Mesenchymal stem cell (in vitro differentiated cells and primary cell): ENCODE results near the gene MYO3A.

Experiments used
- DNase-seq: peaks from one replicate; pipeline ENCODE4 v3.0.0-alpha.2; 2013
- H2AFZ ChIP-seq: one replicate; pipeline ENCODE4 v1.6.1; 2013; ENCODE audit warnings: low read depth, mild to moderate bottlenecking, control low read depth, inconsistent platforms, low read length, moderate library complexity
- H2AK5ac ChIP-seq: 2 replicates; pipeline ENCODE4 v1.6.1; 2013; ENCODE audit warnings: low read length, moderate library complexity, mild to moderate bottlenecking, inconsistent platforms; ENCODE audit not compliant: severe bottlenecking
- H2BK120ac ChIP-seq: one replicate; pipeline ENCODE4 v1.6.1; 2013; ENCODE audit warnings: low read depth, mild to moderate bottlenecking, inconsistent platforms, low read length, moderate library complexity
- H2BK12ac ChIP-seq, 2 experiments: one replicate each; pipeline ENCODE4 v1.6.1; 2013; ENCODE audit warnings: inconsistent platforms in 2 of 2, low read length in 2 of 2, mild to moderate bottlenecking in 2 of 2, moderate library complexity in 2 of 2, control low read depth in 1 of 2
- H2BK15ac ChIP-seq: one replicate; pipeline ENCODE4 v1.6.1; 2013; ENCODE audit warnings: mild to moderate bottlenecking, low read depth, inconsistent platforms; ENCODE audit not compliant: poor library complexity, severe bottlenecking
- H2BK5ac ChIP-seq: 2 replicates; pipeline ENCODE4 v1.6.1; 2013; ENCODE audit warnings: low read depth, mild to moderate bottlenecking, low read length, control low read depth, inconsistent platforms; ENCODE audit not compliant: poor library complexity, severe bottlenecking
- H3K14ac ChIP-seq, 2 experiments: one replicate each; pipeline ENCODE4 v1.6.1; 2013; ENCODE audit warnings: inconsistent platforms in 2 of 2, low read length in 2 of 2, control low read depth in 1 of 2, mild to moderate bottlenecking in 1 of 2, moderate library complexity in 1 of 2
- H3K18ac ChIP-seq, 2 experiments: one replicate each; pipeline ENCODE4 v1.6.1; 2013; ENCODE audit warnings: inconsistent platforms in 2 of 2, low read length in 2 of 2, control low read depth in 1 of 2, low read depth in 1 of 2, mild to moderate bottlenecking in 1 of 2
- H3K23ac ChIP-seq, 2 experiments: one replicate each; pipeline ENCODE4 v1.6.1; 2013; ENCODE audit warnings: inconsistent platforms in 2 of 2, low read length in 2 of 2, mild to moderate bottlenecking in 2 of 2, moderate library complexity in 2 of 2, control low read depth in 1 of 2
- H3K27ac ChIP-seq: 2 replicates; pipeline ENCODE4 v1.5.1; 2013; ENCODE audit warnings: mild to moderate bottlenecking, moderate library complexity, low read length, control low read depth, inconsistent platforms; ENCODE audit not compliant: poor library complexity, severe bottlenecking
- H3K27me3 ChIP-seq, 2 experiments: 2 replicates each; pipeline versions ENCODE4 v1.6.1 to v1.7.0; 2013; ENCODE audit warnings: low read length in 2 of 2, mild to moderate bottlenecking in 2 of 2, moderate library complexity in 2 of 2, control low read depth in 1 of 2, inconsistent platforms in 1 of 2; ENCODE audit not compliant: control insufficient read depth in 1 of 2, insufficient read depth in 1 of 2
- H3K36me3 ChIP-seq, 2 experiments: 2 replicates each; pipeline versions ENCODE4 v1.6.1 to v1.7.0; 2013; ENCODE audit warnings: low read length in 2 of 2, control low read depth in 1 of 2, inconsistent platforms in 1 of 2, low read depth in 1 of 2, mild to moderate bottlenecking in 1 of 2; ENCODE audit not compliant: insufficient read depth in 2 of 2, control insufficient read depth in 1 of 2
- H3K4ac ChIP-seq, 2 experiments: one replicate each; pipeline ENCODE4 v1.6.1; 2013; ENCODE audit warnings: inconsistent platforms in 2 of 2, low read length in 2 of 2, mild to moderate bottlenecking in 2 of 2, moderate library complexity in 2 of 2, control low read depth in 1 of 2, low read depth in 1 of 2
- H3K4me1 ChIP-seq: 2 replicates; pipeline ENCODE4 v1.6.1; 2013; ENCODE audit warnings: low read depth, low read length, control low read depth; ENCODE audit not compliant: control insufficient read depth, insufficient read depth
- H3K4me2 ChIP-seq: 2 replicates; pipeline ENCODE4 v1.6.1; 2013; ENCODE audit warnings: low read length, mild to moderate bottlenecking, inconsistent platforms; ENCODE audit not compliant: poor library complexity, severe bottlenecking
- H3K4me3 ChIP-seq, 2 experiments: 2 replicates each; pipeline versions ENCODE4 v1.5.1 to v1.7.0; 2013; ENCODE audit warnings: low read length in 2 of 2, mild to moderate bottlenecking in 2 of 2, control low read depth in 1 of 2, low read depth in 1 of 2; ENCODE audit not compliant: insufficient read depth in 1 of 2
- H3K79me1 ChIP-seq: replicated peaks from 2 replicates; pipeline ENCODE4 v1.6.1; 2013; ENCODE audit warnings: mild to moderate bottlenecking, control low read depth, low read length, inconsistent platforms; ENCODE audit not compliant: poor library complexity, severe bottlenecking
- H3K9ac ChIP-seq: 2 replicates; pipeline ENCODE4 v1.7.0; 2013; ENCODE audit warnings: mild to moderate bottlenecking, low read length, moderate library complexity
- H3K9me3 ChIP-seq: 2 replicates; pipeline ENCODE4 v1.7.0; 2013; ENCODE audit warnings: mild to moderate bottlenecking, low read length; ENCODE audit not compliant: control insufficient read depth
- H4K8ac ChIP-seq: one replicate; pipeline ENCODE4 v1.6.1; 2013; ENCODE audit warnings: inconsistent platforms, mild to moderate bottlenecking, low read length, moderate library complexity
- H4K91ac ChIP-seq: one replicate; pipeline ENCODE4 v1.6.1; 2013; ENCODE audit warnings: mild to moderate bottlenecking, low read length, inconsistent platforms
- WGBS: methylation state at CpG from one replicate; pipeline ENCODE4 v1.1.7; 2013; ENCODE audit warnings: mixed read lengths; 5-methylcytosine and 5-hydroxymethylcytosine counted together

Gene MYO3A

GRCh38 chr10:25954851-25955250 lies 20.8 kb downstream of the MYO3A start:
- H3K4me1 ChIP-seq: no peaks in the 10 kb centered on the region
- no peak overlapping the region for H2AFZ ChIP-seq
- H3K9me3 ChIP-seq: peaks cover 4% of the 10 kb centered on the region
- H3K27ac ChIP-seq: no peak overlapping the region
- no peak overlapping the region for H3K4ac ChIP-seq
- no peak overlapping the region for H2AK5ac ChIP-seq
- H2BK15ac ChIP-seq: no peak overlapping the region
- H3K18ac ChIP-seq: no peak overlapping the region
- H3K23ac ChIP-seq: no peak overlapping the region
- H3K36me3 ChIP-seq: no peaks in the 10 kb centered on the region
- no peak overlapping the region for H4K8ac ChIP-seq
- H4K91ac ChIP-seq: no peak overlapping the region
- no peak overlapping the region for H2BK5ac ChIP-seq
- H2BK120ac ChIP-seq: no peak overlapping the region
- DNase-seq: no peak
- no peak overlapping the region for H3K14ac ChIP-seq
- H3K27me3 ChIP-seq: no peaks in the 10 kb centered on the region
- H3K4me3 ChIP-seq: no peak overlapping the region
- no peak overlapping the region for H3K9ac ChIP-seq
- H2BK12ac ChIP-seq: no peak overlapping the region
- WGBS: no CpG with 5 or more reads among the region's 1 CpG
- no peak overlapping the region for H3K4me2 ChIP-seq
- no peaks in the 10 kb centered on the region for H3K79me1 ChIP-seq

- no peak overlapping the region for H3K14ac ChIP-seq
- no peak for DNase-seq
- no peak overlapping the region for H2BK12ac ChIP-seq
- H3K4me3 ChIP-seq: no peak overlapping the region
- H3K4me1 ChIP-seq: no peaks in the 10 kb centered on the region
- no peak overlapping the region for H3K23ac ChIP-seq
- no peak overlapping the region for H2BK15ac ChIP-seq
- 58% methylated on average over 3 of the region's 3 CpGs for WGBS
- H2BK5ac ChIP-seq: no peak overlapping the region
- no peaks in the 10 kb centered on the region for H3K36me3 ChIP-seq
- no peak overlapping the region for H4K8ac ChIP-seq
- H3K79me1 ChIP-seq: no peaks in the 10 kb centered on the region
- no peak overlapping the region for H2BK120ac ChIP-seq
- H4K91ac ChIP-seq: no peak overlapping the region
- no peaks in the 10 kb centered on the region for H3K27me3 ChIP-seq
- H3K4me2 ChIP-seq: no peak overlapping the region
- H3K9ac ChIP-seq: no peak overlapping the region
- H3K27ac ChIP-seq: no peak overlapping the region
- H2AFZ ChIP-seq: no peak overlapping the region
- no peak overlapping the region for H3K4ac ChIP-seq
- no peak overlapping the region for H2AK5ac ChIP-seq
- H3K9me3 ChIP-seq: peaks cover 4% of the 10 kb centered on the region
- no peak overlapping the region for H3K18ac ChIP-seq
Measured at GRCh38 chr10:25959540-25960232, 25.7 kb downstream of the MYO3A start.

- Histone ChIP-seq H2BK12ac (no peak overlapping the region), H3K4me2 (no peak overlapping the region), H2BK15ac (no peak overlapping the region), H3K4ac (no peak overlapping the region), H3K4me3 (no peak overlapping the region), H3K79me1 (no peaks in the 10 kb centered on the region), H4K91ac (no peak overlapping the region), H2BK5ac (no peak overlapping the region), H3K27ac (no peak overlapping the region), H3K23ac (no peak overlapping the region), H3K36me3 (no peaks in the 10 kb centered on the region), H3K18ac (no peak overlapping the region), H3K27me3 (no peaks in the 10 kb centered on the region), H2AFZ (no peak overlapping the region), H2BK120ac (no peak overlapping the region), H3K14ac (no peak overlapping the region), H3K9ac (no peak overlapping the region), H2AK5ac (no peak overlapping the region), H3K4me1 (no peaks in the 10 kb centered on the region), H3K9me3 (no peaks in the 10 kb centered on the region), H4K8ac (no peak overlapping the region)
- no peak for DNase-seq
- WGBS: 77% methylated on average over 2 of the region's 4 CpGs
Measured at GRCh38 chr10:25965584-25965983, 31.6 kb downstream of the MYO3A start.

GRCh38 chr10:25966844-25967243 lies 32.8 kb downstream of the MYO3A start:
- Histone ChIP-seq H3K14ac (no peak overlapping the region), H4K8ac (no peak overlapping the region), H2BK12ac (no peak overlapping the region), H3K4me2 (no peak overlapping the region), H3K79me1 (no peaks in the 10 kb centered on the region), H3K18ac (no peak overlapping the region), H3K9ac (no peak overlapping the region), H2AK5ac (no peak overlapping the region), H2BK5ac (no peak overlapping the region), H3K4me3 (no peak overlapping the region), H3K27ac (no peak overlapping the region), H2BK15ac (no peak overlapping the region), H3K4me1 (no peaks in the 10 kb centered on the region), H2BK120ac (no peak overlapping the region), H4K91ac (no peak overlapping the region), H3K4ac (no peak overlapping the region), H2AFZ (no peak overlapping the region), H3K23ac (no peak overlapping the region), H3K36me3 (no peaks in the 10 kb centered on the region), H3K27me3 (no peaks in the 10 kb centered on the region), H3K9me3 (no peaks in the 10 kb centered on the region)
- DNase-seq: no peak
- WGBS: no CpG with 5 or more reads among the region's 2 CpGs
